ENCODE results near the gene ZNF223.
A peak's percentile ranks its signal among the peaks of the same experiment; 100 is the strongest.

Gene ZNF223

GRCh38 chr19:44093931-44094765 lies 42.3 kb downstream of the ZNF223 start, which contains the start of gene ZNF224:
TSS of gene ZNF224 (plus strand) at chr19:44094361. CDS start at chr19:44097874, 3,513 bp downstream.
- peak; percentile 82 for ATAC-seq (replicated peaks; ENCODE audit: extremely low read depth, poor library complexity, severe bottlenecking)
- Mint-ChIP-seq H3K9me3 (no peaks in the 10 kb centered on the region), H3K27ac (ENCODE audit: low read depth) (peak within 1 kb of the TSS; percentile 92), H3K27me3 (no peaks in the 10 kb centered on the region), H3K4me1 (peaks cover 22% of the 10 kb centered on the region), H3K4me3 (peak within 1 kb of the TSS; percentile 96), H3K36me3 (ENCODE audit: insufficient read depth) (peaks cover 18% of the 10 kb centered on the region)
- peak; percentile 50 to 61 for DNase-seq (ENCODE audit: low spot score in 2 of 2)

GRCh38 chr19:44107751-44108150 lies 55.9 kb downstream of the ZNF223 start:
- peaks cover 17% of the 10 kb centered on the region for H3K36me3 Mint-ChIP-seq (ENCODE audit: insufficient read depth)
- peaks cover 41% of the 10 kb centered on the region for H3K9me3 Mint-ChIP-seq
- no peak overlapping the region for H3K4me3 Mint-ChIP-seq
- H3K4me1 Mint-ChIP-seq, result peaks cover 7% of the 10 kb centered on the region
- no peaks in the 10 kb centered on the region for H3K27me3 Mint-ChIP-seq
- no peak for ATAC-seq (replicated peaks; ENCODE audit: extremely low read depth, poor library complexity, severe bottlenecking)
- DNase-seq (ENCODE audit: low spot score in 2 of 2), result no peak
- no peak overlapping the region for H3K27ac Mint-ChIP-seq (ENCODE audit: low read depth)

GRCh38 chr19:44109458-44109857 lies 57.6 kb downstream of the ZNF223 start:
- peaks cover 34% of the 10 kb centered on the region for H3K9me3 Mint-ChIP-seq
- peaks cover 14% of the 10 kb centered on the region for H3K36me3 Mint-ChIP-seq (ENCODE audit: insufficient read depth)
- H3K27me3 Mint-ChIP-seq, result no peaks in the 10 kb centered on the region
- no peak overlapping the region for H3K27ac Mint-ChIP-seq (ENCODE audit: low read depth)
- H3K4me3 Mint-ChIP-seq, result no peak overlapping the region
- ATAC-seq (replicated peaks; ENCODE audit: extremely low read depth, poor library complexity, severe bottlenecking) (no peak), DNase-seq (ENCODE audit: low spot score in 2 of 2) (no peak)
- peaks cover 21% of the 10 kb centered on the region for H3K4me1 Mint-ChIP-seq

- ATAC-seq (replicated peaks; ENCODE audit: extremely low read depth, poor library complexity, severe bottlenecking) (no peak), DNase-seq (ENCODE audit: low spot score in 2 of 2) (no peak)
- H3K36me3 Mint-ChIP-seq (ENCODE audit: insufficient read depth), result peaks cover 14% of the 10 kb centered on the region
- peaks cover 30% of the 10 kb centered on the region for H3K4me1 Mint-ChIP-seq
- no peaks in the 10 kb centered on the region for H3K27me3 Mint-ChIP-seq
- no peak overlapping the region for H3K27ac Mint-ChIP-seq (ENCODE audit: low read depth)
- peaks cover 28% of the 10 kb centered on the region for H3K9me3 Mint-ChIP-seq
- H3K4me3 Mint-ChIP-seq, result peak overlapping the region; percentile 98
Observed at GRCh38 chr19:44111910-44112463, 60.2 kb downstream of the ZNF223 start.

GRCh38 chr19:44112802-44113137 lies 60.9 kb downstream of the ZNF223 start:
- Mint-ChIP-seq H3K4me3 (peak overlapping the region; percentile 98), H3K36me3 (ENCODE audit: insufficient read depth) (peaks cover 17% of the 10 kb centered on the region), H3K4me1 (peaks cover 30% of the 10 kb centered on the region), H3K9me3 (peaks cover 21% of the 10 kb centered on the region), H3K27ac (ENCODE audit: low read depth) (peak overlapping the region; percentile 85), H3K27me3 (no peaks in the 10 kb centered on the region)
- no peak for ATAC-seq (replicated peaks; ENCODE audit: extremely low read depth, poor library complexity, severe bottlenecking)
- no peak for DNase-seq (ENCODE audit: low spot score in 2 of 2)

- H3K36me3 Mint-ChIP-seq (ENCODE audit: insufficient read depth), result peaks cover 18% of the 10 kb centered on the region
- DNase-seq (ENCODE audit: low spot score in 2 of 2), result peak; percentile 55 to 72
- no peaks in the 10 kb centered on the region for H3K27me3 Mint-ChIP-seq
- H3K27ac Mint-ChIP-seq (ENCODE audit: low read depth), result peak within 1 kb of the TSS; percentile 85
- peaks cover 18% of the 10 kb centered on the region for H3K9me3 Mint-ChIP-seq
- H3K4me1 Mint-ChIP-seq, result peaks cover 30% of the 10 kb centered on the region
- peak within 1 kb of the TSS; percentile 98 for H3K4me3 Mint-ChIP-seq
- ATAC-seq (replicated peaks; ENCODE audit: extremely low read depth, poor library complexity, severe bottlenecking), result peak; percentile 95
Observed at GRCh38 chr19:44113138-44113783, 61.4 kb downstream of the ZNF223 start, which contains the start of gene ZNF225. TSS of gene ZNF225 (plus strand) at chr19:44113399. CDS start at chr19:44115828, 2,429 bp downstream.

- DNase-seq (ENCODE audit: low spot score in 2 of 2) (no peak), ATAC-seq (replicated peaks; ENCODE audit: extremely low read depth, poor library complexity, severe bottlenecking) (peak; percentile 24)
- Mint-ChIP-seq H3K27ac (ENCODE audit: low read depth) (peak overlapping the region; percentile 85), H3K36me3 (ENCODE audit: insufficient read depth) (peaks cover 24% of the 10 kb centered on the region), H3K4me1 (peaks cover 30% of the 10 kb centered on the region), H3K27me3 (no peaks in the 10 kb centered on the region), H3K4me3 (peak overlapping the region; percentile 98), H3K9me3 (peaks cover 18% of the 10 kb centered on the region)
Observed at GRCh38 chr19:44113784-44114390, 62.1 kb downstream of the ZNF223 start.
